Endodermal cell (in vitro differentiated cells): ENCODE results near the gene KRTCAP2. TPM values are rescaled to one million over a fixed set of nuclear protein-coding genes. Genes with fewer than 3 reads are reported as not detected.

Experiments used
- DNase-seq: peaks from one replicate; pipeline ENCODE4 v3.0.0-alpha.2; 2017
- H3K27ac ChIP-seq: 2 replicates; pipeline ENCODE4 v1.5.1; 2013; ENCODE audit warnings: mild to moderate bottlenecking, low read depth, low read length, moderate library complexity
- H3K27me3 ChIP-seq: 2 replicates; pipeline ENCODE4 v1.6.1; 2013; ENCODE audit warnings: mild to moderate bottlenecking, low read length, moderate library complexity; ENCODE audit not compliant: insufficient read depth, control insufficient read depth, poor library complexity, severe bottlenecking
- H3K36me3 ChIP-seq: 2 replicates; pipeline ENCODE4 v1.7.0; 2013; ENCODE audit warnings: mild to moderate bottlenecking, low read length, moderate library complexity; ENCODE audit not compliant: control insufficient read depth, insufficient read depth
- H3K4me1 ChIP-seq: one replicate; pipeline ENCODE4 v1.7.0; 2013; ENCODE audit warnings: low read length; ENCODE audit not compliant: control insufficient read depth, insufficient read depth
- H3K4me3 ChIP-seq: 2 replicates; pipeline ENCODE4 v1.5.1; 2013; ENCODE audit warnings: mild to moderate bottlenecking, low read length, moderate library complexity
- H3K9ac ChIP-seq: 2 replicates; pipeline ENCODE4 v1.6.1; 2013; ENCODE audit warnings: mild to moderate bottlenecking, low read length, moderate library complexity; ENCODE audit not compliant: poor library complexity, severe bottlenecking; ENCODE audit errors: extremely low read depth
- H3K9me3 ChIP-seq: 2 replicates; pipeline ENCODE4 v1.6.1; 2013; ENCODE audit warnings: mild to moderate bottlenecking, low read length, moderate library complexity; ENCODE audit not compliant: control insufficient read depth
- H3K27ac Mint-ChIP-seq: 2 replicates; pipeline ENCODE4 v1.8.0; 2020; ENCODE audit warnings: mixed read lengths
- H3K27me3 Mint-ChIP-seq: 2 replicates; pipeline ENCODE4 v1.8.0; 2021; ENCODE audit warnings: mild to moderate bottlenecking, mixed read lengths; ENCODE audit not compliant: insufficient read depth
- H3K36me3 Mint-ChIP-seq: 2 replicates; pipeline ENCODE4 v1.8.0; 2020; ENCODE audit warnings: low read depth, mixed read lengths
- H3K4me1 Mint-ChIP-seq: 2 replicates; pipeline ENCODE4 v1.8.0; 2020; ENCODE audit warnings: mixed read lengths
- H3K4me3 Mint-ChIP-seq: 2 replicates; pipeline ENCODE4 v1.8.0; 2020; ENCODE audit warnings: mild to moderate bottlenecking, moderate library complexity, mixed read lengths
- H3K9me3 Mint-ChIP-seq: 2 replicates; pipeline ENCODE4 v1.8.0; 2020; ENCODE audit warnings: mild to moderate bottlenecking, mixed read lengths
- CTCF ChIP-seq: fragments of 200-600 bp; sonication (generic); conservative IDR thresholded peaks from 2 replicates; pipeline ENCODE4 v1.5.0; 2021; ENCODE audit warnings: antibody characterized with exemption, mild to moderate bottlenecking
- WGBS, 2 experiments: methylation state at CpG; one replicate each; pipeline versions ENCODE4 v1.1.5 to v1.1.7; 2013; ENCODE audit warnings: missing lambda C conversion rate in 2 of 2, mixed read lengths in 1 of 2; ENCODE audit not compliant: insufficient coverage in 1 of 2, insufficient read length in 1 of 2; 5-methylcytosine and 5-hydroxymethylcytosine counted together
- total RNA-seq, 2 donors: library from RNA; stranded (reverse); fragmentation: NEBNext Ultra II Directional in 1 of 2; extraction: Animal tissue kit (Norgen Biotek cat#: 25700) in 1 of 2; gene quantifications; 2 replicates in 1 of 2; 3 replicates in 1 of 2; pipeline ENCODE4 v1.2.1, GENCODE V29; 2021

KRTCAP2 gene
- total RNA-seq, 2 donors from 2014 or later: 143 to 152 TPM

DNA sequence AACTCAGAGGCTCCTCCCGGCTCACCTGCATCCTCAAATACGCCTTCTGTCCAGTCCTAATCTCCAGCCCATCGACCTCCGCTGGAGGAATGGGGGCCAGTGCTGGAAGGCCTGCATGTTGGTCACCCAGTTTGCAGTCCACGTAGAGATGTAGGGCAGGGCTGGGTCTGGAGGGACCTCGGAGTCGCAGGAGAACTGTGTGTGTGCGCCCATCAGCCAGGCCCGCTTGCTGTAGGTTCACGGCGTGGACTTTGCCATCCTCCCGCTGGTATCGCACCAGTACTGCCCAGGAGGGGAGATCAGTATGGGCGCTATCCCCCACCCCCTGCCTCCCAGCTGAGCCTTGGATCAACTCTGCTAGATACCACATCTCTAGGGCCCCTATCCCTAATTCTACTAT, 31.9 kb upstream of the KRTCAP2 start:
- TF ChIP-seq CTCF: no peak
- H3K9me3 ChIP-seq: no peaks in the 10 kb centered on the region
- peaks cover 5% of the 10 kb centered on the region for H3K4me1 ChIP-seq
- Mint-ChIP-seq H3K9me3 (no peaks in the 10 kb centered on the region), H3K27me3 (peaks cover 1% of the 10 kb centered on the region), H3K36me3 (peaks cover 35% of the 10 kb centered on the region), H3K4me1 (peaks cover 22% of the 10 kb centered on the region), H3K4me3 (no peak overlapping the region), H3K27ac (no peak overlapping the region)
- no peaks in the 10 kb centered on the region for H3K27me3 ChIP-seq
- H3K9ac ChIP-seq: no peak overlapping the region
- no peak overlapping the region for H3K4me3 ChIP-seq
- no peak overlapping the region for H3K27ac ChIP-seq
- H3K36me3 ChIP-seq: no peaks in the 10 kb centered on the region
- WGBS, 2 experiments: 92 to 98% methylated on average over 8 to 14 of the region's 14 CpGs
- DNase-seq: no peak

- Mint-ChIP-seq H3K9me3 (no peaks in the 10 kb centered on the region), H3K27me3 (peaks cover 1% of the 10 kb centered on the region), H3K4me1 (peaks cover 11% of the 10 kb centered on the region), H3K27ac (no peak overlapping the region), H3K36me3 (peaks cover 50% of the 10 kb centered on the region), H3K4me3 (no peak overlapping the region)
- Histone ChIP-seq H3K4me1 (peaks cover under 1% of the 10 kb centered on the region), H3K9ac (no peak overlapping the region), H3K27me3 (no peaks in the 10 kb centered on the region), H3K27ac (no peak overlapping the region), H3K36me3 (peaks cover 7% of the 10 kb centered on the region), H3K4me3 (no peak overlapping the region), H3K9me3 (no peaks in the 10 kb centered on the region)
- DNase-seq: no peak
- 93 to 99% methylated on average over 15 to 19 of the region's 19 CpGs for WGBS, 2 experiments
- no peak for TF ChIP-seq CTCF
These were observed 29.8 kb upstream of the KRTCAP2 start for GRCh38 chr1:155202731-155203515.

- WGBS, 2 experiments: 93 to 100% methylated on average over 3 to 7 of the region's 7 CpGs
- H3K27ac ChIP-seq: peak overlapping the region; percentile 6
- TF ChIP-seq CTCF: no peak
- H3K36me3 ChIP-seq: peaks cover 13% of the 10 kb centered on the region
- Mint-ChIP-seq H3K9me3 (no peaks in the 10 kb centered on the region), H3K4me1 (peaks cover 5% of the 10 kb centered on the region), H3K36me3 (peaks cover 56% of the 10 kb centered on the region), H3K27me3 (peaks cover 1% of the 10 kb centered on the region), H3K4me3 (no peak overlapping the region), H3K27ac (no peak overlapping the region)
- no peaks in the 10 kb centered on the region for H3K27me3 ChIP-seq
- no peak overlapping the region for H3K4me3 ChIP-seq
- H3K9me3 ChIP-seq: no peaks in the 10 kb centered on the region
- H3K9ac ChIP-seq: no peak overlapping the region
- H3K4me1 ChIP-seq: no peaks in the 10 kb centered on the region
- no peak for DNase-seq
These were observed 29.1 kb upstream of the KRTCAP2 start for GRCh38 chr1:155202198-155202597.
